Colon (tissue), 2 donors: ENCODE measurements around the gene STK40.

ENCODE experiments used
- FAIRE-seq: peaks from 2 replicates; lab custom pipeline; 2012; peaks lifted over from hg19 to GRCh38; lab: Jason Lieb, UNC
- donor health status: control.
- donor health status: control.

STK40 gene

GRCh38 chr1:36372617-36373016, 13.1 kb downstream of the STK40 start:
- FAIRE-seq: no peak

- FAIRE-seq: no peak
These were observed 16.5 kb downstream of the STK40 start for GRCh38 chr1:36369061-36369861.

GRCh38 chr1:36367798-36368197, 17.9 kb downstream of the STK40 start:
- FAIRE-seq: no peak

GRCh38 chr1:36367066-36367465, 18.7 kb downstream of the STK40 start:
- FAIRE-seq: no peak

- FAIRE-seq: no peak
These were observed 19.5 kb downstream of the STK40 start for GRCh38 chr1:36366091-36366661.

GRCh38 chr1:36365381-36365780, 20.3 kb downstream of the STK40 start:
- FAIRE-seq: no peak

- no peak for FAIRE-seq
These were observed 25.7 kb downstream of the STK40 start for GRCh38 chr1:36359911-36360550.

- FAIRE-seq: no peak
These were observed 26.3 kb downstream of the STK40 start for GRCh38 chr1:36359383-36359782.

- no peak for FAIRE-seq
These were observed 27.1 kb downstream of the STK40 start for GRCh38 chr1:36358514-36359084.

- FAIRE-seq: no peak
These were observed 29.9 kb downstream of the STK40 start for GRCh38 chr1:36355811-36356210.

GRCh38 chr1:36354486-36354885, 31.2 kb downstream of the STK40 start:
- no peak for FAIRE-seq

- no peak for FAIRE-seq
These were observed 32.5 kb downstream of the STK40 start for GRCh38 chr1:36352910-36353878.

- no peak for FAIRE-seq
These were observed 33.4 kb downstream of the STK40 start for GRCh38 chr1:36352125-36352909.

- FAIRE-seq: no peak
These were observed 34.3 kb downstream of the STK40 start for GRCh38 chr1:36351227-36351977.

GRCh38 chr1:36350659-36351226, 35.0 kb downstream of the STK40 start:
- no peak for FAIRE-seq

GRCh38 chr1:36349839-36350238, 35.9 kb downstream of the STK40 start:
- no peak for FAIRE-seq

GRCh38 chr1:36349241-36349671, 36.5 kb downstream of the STK40 start:
- FAIRE-seq: no peak

GRCh38 chr1:36346741-36347370, 38.9 kb downstream of the STK40 start:
- FAIRE-seq: no peak

- no peak for FAIRE-seq
These were observed 40.4 kb downstream of the STK40 start for GRCh38 chr1:36345353-36345752.

- FAIRE-seq: no peak
These were observed 41.4 kb downstream of the STK40 start for GRCh38 chr1:36344395-36344680.
